Measurements from ENCODE around the gene KCNK17. TPM values are rescaled to one million over a fixed set of nuclear protein-coding genes. Genes with fewer than 3 reads are reported as not detected.

KCNK17 gene
- total RNA-seq, 1 experiment from 2014 or later: 1.2 TPM

- Mint-ChIP-seq H3K27me3 (ENCODE audit: low read depth) (peaks cover 1% of the 10 kb centered on the region; the same call in 1 of the 2 replicates), H3K9me3 (no peaks in the 10 kb centered on the region), H3K4me3 (no peak overlapping the region), H3K27ac (no peak overlapping the region; a peak in 1 of 7 replicates), H3K4me1 (peaks cover 2% of the 10 kb centered on the region in 2 experiments; a peak in 2 of 4 replicates), H3K36me3 (ENCODE audit: insufficient read depth in 1 of 3, low read depth in 3 of 3) (no peaks in the 10 kb centered on the region)
- Histone ChIP-seq H3K4me1 (ENCODE audit: insufficient read depth, low read length) (no peaks in the 10 kb centered on the region), H2BK120ac (ENCODE audit: low read depth, low read length, poor library complexity, severe bottlenecking) (no peak overlapping the region), H3K9me3 (ENCODE audit: control insufficient read depth, low read depth, low read length) (no peaks in the 10 kb centered on the region), H2BK15ac (ENCODE audit: low read depth, low read length) (no peak overlapping the region), H3K4me2 (ENCODE audit: insufficient read depth, insufficient read length, low read length) (no peak overlapping the region), H3K79me2 (ENCODE audit: insufficient read depth, low read length) (no peaks in the 10 kb centered on the region), H3T11ph (ENCODE audit: low read length) (no peak overlapping the region), H3K23me2 (ENCODE audit: insufficient read length, low read depth, low read length, poor library complexity, severe bottlenecking) (no peaks in the 10 kb centered on the region), H4K91ac (ENCODE audit: insufficient read length, low read depth, low read length) (no peak overlapping the region), H3K9ac (ENCODE audit: extremely low read depth, insufficient read length, low read length) (no peak overlapping the region), H3K23ac (ENCODE audit: insufficient read length, low read depth, low read length) (no peak overlapping the region), H4K5ac (ENCODE audit: insufficient read length, low read depth, low read length) (no peak overlapping the region), H2AFZ (ENCODE audit: low read length) (no peak overlapping the region), H3K79me1 (ENCODE audit: insufficient read depth, low read depth, low read length, poor library complexity, severe bottlenecking) (no peaks in the 10 kb centered on the region), H4K8ac (replicated peaks; ENCODE audit: insufficient read length, low read depth, low read length) (no peak overlapping the region), H3K27ac (ENCODE audit: insufficient read length, low read depth, low read length) (no peak overlapping the region), H3K4ac (ENCODE audit: low read depth, low read length) (no peak overlapping the region), H2BK12ac (ENCODE audit: insufficient read length, low read depth, low read length) (no peak overlapping the region), H2AK5ac (ENCODE audit: insufficient read length, low read length) (no peak overlapping the region), H3K18ac (ENCODE audit: insufficient read length, low read depth, low read length) (no peak overlapping the region), H3K14ac (ENCODE audit: insufficient read depth, low read length) (no peak overlapping the region), H4K20me1 (ENCODE audit: control insufficient read depth, insufficient read depth, insufficient read length) (no peaks in the 10 kb centered on the region), H2BK5ac (ENCODE audit: insufficient read length, low read length) (no peak overlapping the region), H2BK20ac (ENCODE audit: low read depth, low read length, poor library complexity, severe bottlenecking) (no peak overlapping the region), H3K27me3 (ENCODE audit: insufficient read depth, low read length) (no peaks in the 10 kb centered on the region), H3K56ac (ENCODE audit: insufficient read length, low read depth, low read length) (no peak overlapping the region)
- no peak for TF ChIP-seq CTCF (conservative IDR thresholded peaks at IDR 0.05)
- WGBS (ENCODE audit: extremely low coverage, insufficient read length, low lambda C conversion rate): no CpG with 5 or more reads among the region's 13 CpGs
- DNase-seq: no peak
Measured at GRCh38 chr6:39350723-39351505, 36.7 kb upstream of the KCNK17 start.

All from H9 (cell line).